GM21717 (cell line): Measurements from ENCODE around the gene TTC28.

Source experiments
- ATAC-seq: cut with Tn5 transposase; IDR thresholded peaks from one replicate; pipeline ENCODE4 v1.9.1; 2021; ENCODE audit warnings: mild to moderate bottlenecking, moderate library complexity; ENCODE audit not compliant: unreplicated experiment

Gene TTC28

GRCh38 chr22:27947448-27947847, 732.2 kb downstream of the TTC28 start:
- no peak for ATAC-seq

- no peak for ATAC-seq
These were observed 738.5 kb downstream of the TTC28 start for GRCh38 chr22:27941143-27941542.

GRCh38 chr22:27937453-27937852, 742.2 kb downstream of the TTC28 start:
- ATAC-seq, result no peak

- ATAC-seq, result no peak
These were observed 743.7 kb downstream of the TTC28 start for GRCh38 chr22:27935897-27936296.

- no peak for ATAC-seq
These were observed 745.6 kb downstream of the TTC28 start for GRCh38 chr22:27934069-27934468.

- ATAC-seq, result no peak
These were observed 746.3 kb downstream of the TTC28 start for GRCh38 chr22:27933186-27933983.

- ATAC-seq, result no peak
These were observed 749.1 kb downstream of the TTC28 start for GRCh38 chr22:27930331-27931060.
